Stimulated activated CD4-positive, alpha-beta T cell treated with anti-CD3 and anti-CD28 coated beads, Interleukin-15, amount 100 ng/mL, for 48 hours (primary cell): ENCODE results near the gene HOOK2.
"Not testable (repeated sequence)": the region's sequence is repeated elsewhere in the genome, so short reads cannot be mapped to it uniquely, and the experiment has no call there.

Experiments used
- DNase-seq, 2 donors: peaks; one replicate each; pipeline ENCODE4 v3.0.0-alpha.2; 2020; ENCODE audit warnings: low read depth in 2 of 2

HOOK2 gene

GRCh38 chr19:12721656-12722565 is 53.4 kb downstream of the HOOK2 start:
- DNase-seq, result peak in 1 of 2 donors; percentile 37

- DNase-seq, result no peak
These were observed 54.3 kb downstream of the HOOK2 start for GRCh38 chr19:12720851-12721655.

GRCh38 chr19:12720296-12720695 is 55.1 kb downstream of the HOOK2 start:
- DNase-seq, result no peak

GRCh38 chr19:12715929-12716328 is 59.4 kb downstream of the HOOK2 start:
- no peak for DNase-seq

GRCh38 chr19:12715102-12715501 is 60.2 kb downstream of the HOOK2 start:
- DNase-seq, result no peak

GRCh38 chr19:12713304-12713703 is 62.0 kb downstream of the HOOK2 start:
- DNase-seq, result not testable (repeated sequence)
